ENCODE results near the gene CAPG. TPM values are rescaled to one million over a fixed set of nuclear protein-coding genes. Genes with fewer than 3 reads are reported as not detected.
"Not testable (repeated sequence)": the region's sequence is repeated elsewhere in the genome, so short reads cannot be mapped to it uniquely, and the experiment has no call there.

The CAPG gene
- total RNA-seq, 1 donor from 2014 or later, result 165 TPM

DNA sequence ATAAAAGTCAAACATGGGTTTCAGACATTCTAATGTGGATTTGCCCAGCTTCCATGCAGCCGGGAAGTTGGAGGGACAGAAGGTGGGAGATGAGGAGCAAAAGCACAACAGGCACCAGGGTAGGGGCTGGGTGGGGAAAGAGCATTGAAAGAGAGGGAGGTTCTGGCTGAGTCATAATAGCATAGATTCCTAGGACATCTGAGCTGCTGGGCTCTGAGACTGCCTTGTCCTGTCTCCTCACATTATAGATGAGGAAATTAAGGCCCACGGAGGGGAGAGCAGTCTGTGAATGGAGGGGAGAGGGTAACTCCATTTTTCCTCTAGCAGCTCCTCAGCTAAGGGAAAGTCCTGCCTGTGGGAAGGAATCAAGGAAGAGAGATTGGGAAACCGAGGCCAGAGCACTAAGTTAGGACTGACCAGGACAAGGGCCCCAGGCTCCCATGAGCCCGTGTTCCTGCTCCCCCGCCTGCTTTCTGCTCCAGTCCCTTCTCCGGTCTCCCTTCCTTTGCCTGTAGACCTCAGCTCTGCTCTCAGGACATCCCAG is 34.5 kb upstream of the CAPG start:
- peak overlapping the region; percentile 31 for H3K27ac ChIP-seq
- peaks cover 20% of the 10 kb centered on the region for H3K4me1 ChIP-seq
- H3K4me3 ChIP-seq, result no peak overlapping the region
- no peaks in the 10 kb centered on the region for H3K36me3 ChIP-seq
- TF ChIP-seq POLR2AphosphoS5 (IDR thresholded peaks at IDR 0.05; ENCODE audit: insufficient read depth in 1 of 2, low read depth in 1 of 2) (no peak), CTCF (IDR thresholded peaks at IDR 0.05) (no peak), POLR2A (IDR thresholded peaks at IDR 0.05) (no peak)
- intact Hi-C loops (cut with DNase I), result no loop called here
- no peaks in the 10 kb centered on the region for H3K27me3 ChIP-seq
- DNase-seq (ENCODE audit: extremely low spot score in 2 of 2), result no peak
- no peaks in the 10 kb centered on the region for H3K9me3 ChIP-seq

DNA sequence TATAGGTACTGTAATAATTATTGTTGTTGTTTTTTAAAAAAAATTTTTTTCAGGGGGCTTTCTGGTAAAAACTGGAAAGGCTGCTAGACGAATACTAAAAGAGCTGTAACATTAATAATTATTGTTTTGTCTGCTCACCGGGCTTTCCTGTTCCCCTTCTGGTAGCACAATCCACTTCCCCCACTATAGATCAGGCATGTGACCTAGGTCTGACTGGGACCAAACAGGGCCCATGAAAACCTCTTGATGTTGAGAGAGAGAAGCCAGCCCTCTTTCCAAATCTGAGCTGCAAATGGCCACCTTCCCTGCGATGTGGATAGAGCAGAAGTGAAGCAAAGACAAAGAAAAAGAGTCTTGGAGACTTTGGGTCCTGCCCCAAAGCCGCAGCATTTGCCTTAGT is 31.7 kb upstream of the CAPG start:
- no peak overlapping the region for H3K4me3 ChIP-seq
- no peak for TF ChIP-seq CTCF (IDR thresholded peaks at IDR 0.05)
- no peak for TF ChIP-seq POLR2A (IDR thresholded peaks at IDR 0.05)
- TF ChIP-seq POLR2AphosphoS5 (IDR thresholded peaks at IDR 0.05; ENCODE audit: insufficient read depth in 1 of 2, low read depth in 1 of 2), result no peak
- no peaks in the 10 kb centered on the region for H3K27me3 ChIP-seq
- intact Hi-C loops (cut with DNase I), result no loop called here
- peaks cover 43% of the 10 kb centered on the region for H3K4me1 ChIP-seq
- no peak overlapping the region for H3K27ac ChIP-seq
- no peaks in the 10 kb centered on the region for H3K9me3 ChIP-seq
- DNase-seq (ENCODE audit: extremely low spot score in 2 of 2), result no peak
- H3K36me3 ChIP-seq, result no peaks in the 10 kb centered on the region

DNA sequence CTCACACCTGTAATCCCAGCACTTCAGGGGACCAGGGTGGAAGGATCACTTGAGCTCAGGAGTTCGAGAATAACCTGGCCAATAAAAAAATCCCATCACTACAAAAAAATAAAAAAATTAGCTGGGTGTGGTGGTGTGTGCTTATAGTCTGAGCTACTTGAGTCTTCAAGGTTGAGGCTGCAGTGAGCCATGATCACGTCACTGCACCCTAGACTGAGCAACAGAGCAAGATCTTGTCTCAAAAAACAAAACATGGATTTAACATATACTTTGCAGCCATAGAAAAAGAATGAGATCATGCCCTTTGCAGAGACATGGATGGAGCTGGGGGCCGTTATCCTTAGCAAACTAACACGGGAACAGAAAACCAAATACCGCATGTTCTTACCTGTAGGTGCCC is 30.6 kb upstream of the CAPG start:
- Histone ChIP-seq H3K4me3 (no peak overlapping the region), H3K27ac (no peak overlapping the region), H3K27me3 (no peaks in the 10 kb centered on the region), H3K36me3 (no peaks in the 10 kb centered on the region), H3K9me3 (no peaks in the 10 kb centered on the region), H3K4me1 (peaks cover 43% of the 10 kb centered on the region)
- intact Hi-C loops (cut with DNase I), result no loop called here
- no peak for DNase-seq (ENCODE audit: extremely low spot score in 2 of 2)
- TF ChIP-seq CTCF (IDR thresholded peaks at IDR 0.05) (no peak), POLR2AphosphoS5 (IDR thresholded peaks at IDR 0.05; ENCODE audit: insufficient read depth in 1 of 2, low read depth in 1 of 2) (no peak), POLR2A (IDR thresholded peaks at IDR 0.05) (no peak)

DNA sequence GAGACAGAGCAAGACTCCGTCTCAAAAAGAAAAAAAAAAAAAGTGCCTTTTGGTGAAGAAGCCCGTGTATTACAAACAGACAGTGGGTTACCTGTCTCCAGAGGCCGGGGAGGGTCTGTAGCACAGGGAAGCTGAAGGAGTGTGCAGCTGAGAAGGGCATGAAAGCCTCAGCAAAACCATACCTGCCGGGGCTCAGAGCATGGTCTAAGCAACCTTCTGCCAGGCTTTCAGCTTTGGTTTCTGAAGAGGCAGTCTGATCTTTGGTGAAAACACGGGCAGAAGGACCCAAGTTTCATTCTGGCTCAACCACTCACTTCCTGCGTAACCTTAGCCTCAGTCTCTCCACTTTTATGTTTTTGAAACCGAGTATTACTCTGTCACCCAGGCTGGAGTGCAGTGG is 29.8 kb upstream of the CAPG start:
- peaks cover 37% of the 10 kb centered on the region for H3K4me1 ChIP-seq
- no peak overlapping the region for H3K4me3 ChIP-seq
- no peak for TF ChIP-seq POLR2AphosphoS5 (IDR thresholded peaks at IDR 0.05; ENCODE audit: insufficient read depth in 1 of 2, low read depth in 1 of 2)
- TF ChIP-seq POLR2A (IDR thresholded peaks at IDR 0.05), result no peak
- no peak for TF ChIP-seq CTCF (IDR thresholded peaks at IDR 0.05)
- no peaks in the 10 kb centered on the region for H3K9me3 ChIP-seq
- intact Hi-C loops (cut with DNase I), result no loop called here
- no peaks in the 10 kb centered on the region for H3K27me3 ChIP-seq
- DNase-seq (ENCODE audit: extremely low spot score in 2 of 2), result no peak
- H3K27ac ChIP-seq, result no peak overlapping the region
- no peaks in the 10 kb centered on the region for H3K36me3 ChIP-seq

- peaks cover 38% of the 10 kb centered on the region for H3K4me1 ChIP-seq
- H3K27ac ChIP-seq, result peak overlapping the region; percentile 90
- H3K4me3 ChIP-seq; H3K27me3 ChIP-seq; H3K36me3 ChIP-seq; intact Hi-C loops (cut with DNase I); DNase-seq (ENCODE audit: extremely low spot score in 2 of 2); H3K9me3 ChIP-seq: not testable (repeated sequence)
Measured at GRCh38 chr2:85439569-85439968, 29.4 kb upstream of the CAPG start.

Measured in vagina (tissue), 2 donors.